ENCODE results near the gene PALD1. TPM values are rescaled to one million over a fixed set of nuclear protein-coding genes. Genes with fewer than 3 reads are reported as not detected.

The PALD1 gene
- polyA plus RNA-seq, 3 donors = 0.04 to 0.11 TPM; not detected in 1

DNA sequence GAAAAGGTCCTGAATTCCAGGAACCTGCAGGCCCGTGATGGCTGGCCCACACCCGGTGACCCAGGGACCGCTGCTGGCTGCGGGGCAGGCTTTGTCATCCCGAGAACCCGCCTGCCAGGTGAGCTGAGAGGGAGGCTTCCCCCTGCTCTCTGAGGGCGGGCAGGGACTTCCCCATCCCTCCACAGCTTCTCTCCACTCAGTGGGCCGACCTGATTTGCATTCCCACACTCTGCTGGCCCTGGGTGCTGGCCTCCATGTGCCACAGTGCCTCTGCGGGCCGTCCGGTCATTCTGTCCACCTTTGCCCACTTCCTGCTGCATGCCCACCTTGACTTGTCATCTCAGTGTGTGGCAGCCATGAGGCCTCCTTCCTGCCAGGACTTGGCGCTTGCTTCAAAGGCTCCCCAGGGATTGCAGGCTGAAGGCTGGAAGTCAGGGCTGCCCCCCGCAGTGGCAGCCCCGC, 35.3 kb downstream of the PALD1 start:
- no peaks in the 10 kb centered on the region for H3K9me3 Mint-ChIP-seq
- Histone ChIP-seq H2AFZ (ENCODE audit: insufficient read depth, low read depth, low read length, poor library complexity, severe bottlenecking) (no peak overlapping the region), H3K9ac (ENCODE audit: insufficient read depth, low read length, poor library complexity, severe bottlenecking) (no peak overlapping the region), H3K4me2 (replicated peaks; ENCODE audit: extremely low read depth, low read length, poor library complexity, severe bottlenecking) (no peak overlapping the region), H3K79me2 (ENCODE audit: insufficient read depth, low read length) (no peaks in the 10 kb centered on the region), H4K20me1 (ENCODE audit: insufficient read depth, low read length) (no peaks in the 10 kb centered on the region), H3K27me3 (ENCODE audit: control insufficient read depth in 2 of 2, insufficient read depth in 2 of 2, low read length in 2 of 2) (no peaks in the 10 kb centered on the region), H3K4me1 (ENCODE audit: control insufficient read depth in 1 of 2, insufficient read depth in 2 of 2, low read length in 2 of 2) (peaks cover 4 to 8% of the 10 kb centered on the region in 2 donors), H3K9me3 (replicated peaks in 1 of 2; ENCODE audit: control insufficient read depth in 1 of 2, insufficient read depth in 1 of 2, low read length in 2 of 2) (no peaks in the 10 kb centered on the region), H3K36me3 (replicated peaks in 1 of 2; ENCODE audit: control insufficient read depth in 1 of 2, insufficient read depth in 2 of 2, low read length in 2 of 2) (no peaks in the 10 kb centered on the region), H3K4me3 (replicated peaks in 1 of 3; ENCODE audit: low read depth in 2 of 3, low read length in 3 of 3) (no peak overlapping the region), H3K27ac (ENCODE audit: low read depth in 1 of 2, low read length in 2 of 2) (no peak overlapping the region)
- intact Hi-C loops (cut with micrococcal nuclease) = no loop called here
- H3K36me3 Mint-ChIP-seq = no peaks in the 10 kb centered on the region
- no peak overlapping the region for H3K27ac Mint-ChIP-seq
- H3K4me3 Mint-ChIP-seq = no peak overlapping the region
- peaks cover 7% of the 10 kb centered on the region for H3K4me1 Mint-ChIP-seq
- peaks cover 0 to 9% (median 2%) of the 10 kb centered on the region in 3 donors for H3K27me3 Mint-ChIP-seq (ENCODE audit: low read depth in 3 of 3)
- WGBS (ENCODE audit: insufficient coverage) = 82% methylated on average over 10 of the region's 14 CpGs
- no peak for DNase-seq
- TF ChIP-seq CTCF (IDR thresholded peaks at IDR 0.05) = no peak

DNA sequence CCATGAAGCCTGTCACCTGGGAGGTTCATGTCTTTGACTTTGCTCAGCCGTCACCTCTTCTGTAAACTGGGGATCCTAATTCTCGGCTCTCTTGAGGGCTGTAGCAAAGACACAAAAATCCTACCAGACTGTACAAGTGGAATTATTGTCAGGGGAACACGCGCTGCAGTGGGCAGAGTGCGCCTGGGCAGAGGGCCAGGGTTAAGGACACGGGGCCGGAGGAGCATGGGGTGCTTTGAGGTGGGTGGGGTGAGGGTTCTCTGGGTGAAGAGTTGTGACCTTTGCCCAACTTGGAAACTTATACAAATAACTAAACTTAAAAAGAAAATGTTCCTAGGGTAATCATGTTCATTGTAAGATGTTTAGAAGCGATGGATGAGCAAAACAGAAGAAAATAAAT, 36.0 kb downstream of the PALD1 start:
- Histone ChIP-seq H3K4me2 (replicated peaks; ENCODE audit: extremely low read depth, low read length, poor library complexity, severe bottlenecking) (no peak overlapping the region), H3K27ac (ENCODE audit: low read depth in 1 of 2, low read length in 2 of 2) (no peak overlapping the region), H3K36me3 (replicated peaks in 1 of 2; ENCODE audit: control insufficient read depth in 1 of 2, insufficient read depth in 2 of 2, low read length in 2 of 2) (no peaks in the 10 kb centered on the region), H3K79me2 (ENCODE audit: insufficient read depth, low read length) (no peaks in the 10 kb centered on the region), H3K9me3 (replicated peaks in 1 of 2; ENCODE audit: control insufficient read depth in 1 of 2, insufficient read depth in 1 of 2, low read length in 2 of 2) (no peaks in the 10 kb centered on the region), H4K20me1 (ENCODE audit: insufficient read depth, low read length) (no peaks in the 10 kb centered on the region), H3K4me3 (replicated peaks in 1 of 3; ENCODE audit: low read depth in 2 of 3, low read length in 3 of 3) (no peak overlapping the region), H3K9ac (ENCODE audit: insufficient read depth, low read length, poor library complexity, severe bottlenecking) (no peak overlapping the region), H3K27me3 (ENCODE audit: control insufficient read depth in 2 of 2, insufficient read depth in 2 of 2, low read length in 2 of 2) (no peaks in the 10 kb centered on the region), H3K4me1 (ENCODE audit: control insufficient read depth in 1 of 2, insufficient read depth in 2 of 2, low read length in 2 of 2) (peaks cover 0 to under 1% of the 10 kb centered on the region in 2 donors), H2AFZ (ENCODE audit: insufficient read depth, low read depth, low read length, poor library complexity, severe bottlenecking) (no peak overlapping the region)
- no peak for TF ChIP-seq CTCF (IDR thresholded peaks at IDR 0.05)
- intact Hi-C loops (cut with micrococcal nuclease) = no loop called here
- no peaks in the 10 kb centered on the region for H3K4me1 Mint-ChIP-seq
- H3K4me3 Mint-ChIP-seq = no peak overlapping the region
- H3K27me3 Mint-ChIP-seq (ENCODE audit: low read depth in 3 of 3) = peaks cover 0 to 9% (median 2%) of the 10 kb centered on the region in 3 donors
- H3K36me3 Mint-ChIP-seq = no peaks in the 10 kb centered on the region
- WGBS (ENCODE audit: insufficient coverage) = 100% methylated on average over 3 of the region's 8 CpGs
- no peak for DNase-seq
- H3K9me3 Mint-ChIP-seq = no peaks in the 10 kb centered on the region
- H3K27ac Mint-ChIP-seq = peak overlapping the region in 1 of 7 donors; percentile 33
